Smooth muscle cell (in vitro differentiated cells): ENCODE data around the gene TCAP. TPM values are rescaled to one million over a fixed set of nuclear protein-coding genes. Genes with fewer than 3 reads are reported as not detected.

Experiments
- DNase-seq: peaks from one replicate; lab custom pipeline; 2025; ENCODE audit not compliant: unreplicated experiment; lab: John Stamatoyannopoulos, UW
- H2AFZ ChIP-seq: fragments of 200-600 bp; sonication (generic); 2 replicates; pipeline ENCODE4 v1.6.0; 2016; ENCODE audit warnings: antibody characterized with exemption, low read depth, mild to moderate bottlenecking
- H3F3A ChIP-seq: fragments of 200-600 bp; sonication (generic); 2 replicates; pipeline ENCODE4 v1.6.0; 2017; ENCODE audit warnings: antibody characterized with exemption, low read depth
- H3K27ac ChIP-seq: fragments of 200-600 bp; sonication (generic); 2 replicates; pipeline ENCODE4 v1.5.1; 2016; ENCODE audit warnings: low read depth, mild to moderate bottlenecking
- H3K27me3 ChIP-seq: fragments of 200-600 bp; sonication (generic); 2 replicates; pipeline ENCODE4 v1.6.1; 2016; ENCODE audit warnings: low read depth, mild to moderate bottlenecking
- H3K36me3 ChIP-seq: fragments of 200-600 bp; sonication (generic); 2 replicates; pipeline ENCODE4 v1.5.1; 2016; ENCODE audit warnings: low read depth
- H3K4me1 ChIP-seq: fragments of 200-600 bp; sonication (generic); 2 replicates; pipeline ENCODE4 v1.5.1; 2016; ENCODE audit warnings: low read depth
- H3K4me2 ChIP-seq: fragments of 200-600 bp; sonication (generic); 2 replicates; pipeline ENCODE4 v1.6.0; 2016; ENCODE audit warnings: mild to moderate bottlenecking
- H3K4me3 ChIP-seq: fragments of 200-600 bp; sonication (generic); 2 replicates; pipeline ENCODE4 v1.5.1; 2016; ENCODE audit warnings: mild to moderate bottlenecking
- H3K79me2 ChIP-seq: fragments of 200-600 bp; sonication (generic); 2 replicates; pipeline ENCODE4 v1.6.0; 2016; ENCODE audit warnings: low read depth, mild to moderate bottlenecking
- H3K9ac ChIP-seq: fragments of 200-600 bp; sonication (generic); 2 replicates; pipeline ENCODE4 v1.6.0; 2016; ENCODE audit warnings: low read depth
- H3K9me3 ChIP-seq: fragments of 200-600 bp; sonication (generic); replicated peaks from 2 replicates; pipeline ENCODE4 v1.5.1; 2016; ENCODE audit warnings: low read depth
- H4K20me1 ChIP-seq: fragments of 200-600 bp; sonication (generic); 2 replicates; pipeline ENCODE4 v1.6.0; 2016; ENCODE audit warnings: low read depth
- CTCF ChIP-seq: fragments of 200-600 bp; sonication (generic); IDR thresholded peaks from 2 replicates; pipeline ENCODE4 v1.5.1; 2017; ENCODE audit warnings: borderline replicate concordance, mild to moderate bottlenecking, antibody characterized with exemption; ENCODE audit not compliant: insufficient read depth, poor library complexity, severe bottlenecking
- WGBS: methylation state at CpG from one replicate; pipeline ENCODE4 v1.1.7; 2016; ENCODE audit warnings: low lambda C conversion rate; 5-methylcytosine and 5-hydroxymethylcytosine counted together
- polyA plus RNA-seq: library from polyadenylated mRNA; unstranded; fragments of >200 nt; fragmentation: Nextera tagmentation; extraction: Ambion mirVana; gene quantifications from 2 replicates; pipeline ENCODE4 v1.2.1, GENCODE V29; 2016
- total RNA-seq: library from RNA; depleted of rRNA; stranded (reverse); fragments of >200 nt; gene quantifications from 2 replicates; pipeline ENCODE4 v1.2.3, GENCODE V29; 2014

The TCAP gene
- total and polyA plus RNA-seq, 2 experiments from 2014 or later: 0.41 TPM; not detected in 1

DNA sequence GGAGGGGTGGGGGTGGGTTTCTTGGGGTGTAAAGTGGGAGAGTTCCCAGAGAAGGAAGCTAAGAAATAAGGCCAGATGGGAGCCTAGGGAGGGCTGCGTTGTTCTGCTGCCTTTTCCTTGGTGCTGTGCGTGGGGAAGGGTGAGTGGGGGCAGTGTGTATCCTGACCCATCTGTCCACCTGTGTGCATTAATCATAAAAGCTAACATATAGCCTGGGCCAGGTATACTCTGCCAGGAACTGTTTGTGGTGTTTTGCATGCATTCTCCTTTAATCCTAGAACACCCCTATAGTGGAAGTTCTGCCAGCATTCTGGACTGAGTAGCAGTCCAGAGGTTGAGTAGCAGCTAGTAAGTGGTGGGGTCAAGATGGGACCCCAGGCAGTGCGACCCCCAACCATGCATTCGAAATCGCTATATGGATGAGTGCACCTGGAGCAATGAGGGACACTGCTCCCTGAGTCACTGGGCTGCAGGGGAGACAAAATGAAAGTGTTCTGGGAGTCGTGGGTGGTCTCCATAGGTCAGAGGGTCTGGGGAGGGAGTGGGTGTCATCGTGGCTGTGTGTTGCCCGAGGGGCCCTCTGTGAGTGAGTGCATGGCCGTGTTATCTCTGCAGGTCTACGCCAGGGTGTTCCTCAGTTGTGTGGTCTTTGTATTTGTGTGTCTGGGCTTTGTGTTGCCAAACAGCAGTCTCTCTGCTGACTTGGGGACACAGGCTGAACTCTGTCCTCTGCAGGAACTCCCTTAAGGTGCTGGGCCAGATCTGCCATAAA is 36.0 kb downstream of the TCAP start:
- Histone ChIP-seq H3K9me3 (no peaks in the 10 kb centered on the region), H3F3A (no peaks in the 10 kb centered on the region), H3K4me3 (peak overlapping the region; percentile 91), H3K27me3 (no peaks in the 10 kb centered on the region), H3K36me3 (no peaks in the 10 kb centered on the region), H4K20me1 (peaks cover 52% of the 10 kb centered on the region), H3K4me1 (peaks cover 27% of the 10 kb centered on the region), H3K9ac (no peak overlapping the region), H3K79me2 (peaks cover 36% of the 10 kb centered on the region), H3K4me2 (peak overlapping the region; percentile 92), H2AFZ (no peak overlapping the region), H3K27ac (no peak overlapping the region)
- no peak for TF ChIP-seq CTCF
- WGBS: 23% methylated on average over 10 of the region's 10 CpGs
- no peak for DNase-seq

DNA sequence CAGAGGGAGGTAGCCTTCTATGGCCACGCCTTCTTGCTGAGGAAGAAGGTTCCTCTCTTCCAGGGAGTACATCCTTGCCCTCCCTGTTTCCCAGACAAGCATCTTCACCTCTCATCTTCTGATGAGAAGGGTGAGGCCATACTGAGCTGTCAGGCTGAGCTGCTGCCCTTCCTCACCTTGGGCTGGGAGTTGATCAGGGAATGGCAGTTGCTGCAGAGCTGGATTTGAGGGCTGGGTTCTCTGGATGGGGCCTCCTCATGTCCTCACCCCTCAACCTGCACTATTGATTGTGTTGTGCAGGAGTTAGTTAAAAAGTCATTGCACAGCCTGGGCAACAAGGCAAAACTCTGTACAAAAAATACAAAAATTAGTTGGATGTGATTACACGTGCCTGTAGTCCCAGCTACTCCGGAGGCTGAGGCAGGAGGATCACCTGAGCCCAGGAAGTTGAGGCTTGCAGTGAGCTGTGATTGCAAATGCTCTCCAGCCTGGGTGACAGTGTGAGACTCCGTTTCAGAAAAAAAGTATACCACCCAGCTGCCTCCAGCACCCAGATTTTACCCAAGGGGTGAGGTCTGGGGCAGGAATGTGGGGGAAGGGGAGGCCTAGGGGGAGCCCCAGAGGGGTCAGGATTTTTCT is 36.8 kb downstream of the TCAP start:
- Histone ChIP-seq H3K79me2 (peaks cover 36% of the 10 kb centered on the region), H3K4me3 (peak overlapping the region; percentile 91)

GRCh38 chr17:39702901-39703893 is 38.0 kb downstream of the TCAP start:
- Histone ChIP-seq H3K4me2 (no peak overlapping the region), H3K36me3 (no peaks in the 10 kb centered on the region), H2AFZ (no peak overlapping the region), H3K9ac (no peak overlapping the region), H3K4me1 (peaks cover 27% of the 10 kb centered on the region), H3K27me3 (no peaks in the 10 kb centered on the region), H3K79me2 (peaks cover 36% of the 10 kb centered on the region), H3K4me3 (no peak overlapping the region), H4K20me1 (peaks cover 60% of the 10 kb centered on the region), H3K9me3 (no peaks in the 10 kb centered on the region), H3K27ac (no peak overlapping the region), H3F3A (no peaks in the 10 kb centered on the region)
- no peak for TF ChIP-seq CTCF
- no peak for DNase-seq
- 84% methylated on average over 12 of the region's 12 CpGs for WGBS

More for the DNA sequence above, 36.8 kb downstream of the TCAP start:
- Histone ChIP-seq H2AFZ (no peak overlapping the region), H3K27ac (no peak overlapping the region), H3K9me3 (no peaks in the 10 kb centered on the region), H3K4me2 (peak overlapping the region; percentile 92), H3K36me3 (no peaks in the 10 kb centered on the region), H3K4me1 (peaks cover 27% of the 10 kb centered on the region), H3F3A (no peaks in the 10 kb centered on the region), H3K9ac (no peak overlapping the region), H3K27me3 (no peaks in the 10 kb centered on the region), H4K20me1 (peaks cover 59% of the 10 kb centered on the region)
- WGBS: 89% methylated on average over 4 of the region's 4 CpGs
- TF ChIP-seq CTCF: no peak
- no peak for DNase-seq
